Upper lobe of left lung (tissue), 6 donors: ENCODE data around the gene ZMYND8. TPM values are rescaled to one million over a fixed set of nuclear protein-coding genes. Genes with fewer than 3 reads are reported as not detected.
"Not testable (repeated sequence)": the region's sequence is repeated elsewhere in the genome, so short reads cannot be mapped to it uniquely, and the experiment has no call there.

Experiments used
- ATAC-seq, 2 donors: fragments of 200-7000 bp; cut with Tn5 transposase; one replicate each; pipeline ENCODE4 v1.9.1; 2022; ENCODE audit warnings: mild to moderate bottlenecking in 2 of 2, moderate library complexity in 2 of 2; ENCODE audit not compliant: low FRiP score in 2 of 2
- DNase-seq, 2 donors: peaks; one replicate each; pipeline ENCODE4 v3.0.0-alpha.2; 2019 to 2020
- H3K27ac ChIP-seq, 4 donors: fragments of 200-600 bp; sonication (generic); one replicate each; pipeline ENCODE4 v1.5.1; 2016 to 2019
- H3K27me3 ChIP-seq, 4 donors: fragments of 200-600 bp; sonication (generic); one replicate each; pipeline ENCODE4 v1.5.1; 2017 to 2019
- H3K36me3 ChIP-seq, 4 donors: fragments of 200-600 bp; sonication (generic); one replicate each; pipeline ENCODE4 v1.5.1; 2016 to 2019
- H3K4me1 ChIP-seq, 4 donors: fragments of 200-600 bp; sonication (generic); one replicate each; pipeline ENCODE4 v1.5.1; 2018 to 2019
- H3K4me3 ChIP-seq, 4 donors: fragments of 200-600 bp; sonication (generic); one replicate each; pipeline ENCODE4 v1.5.1; 2017 to 2019; ENCODE audit warnings: mild to moderate bottlenecking in 2 of 4, moderate library complexity in 1 of 4
- H3K9me3 ChIP-seq, 4 donors: fragments of 200-600 bp; sonication (generic); one replicate each; pipeline ENCODE4 v1.5.1; 2018 to 2019
- CTCF ChIP-seq, 6 experiments: fragments of 450-650 bp in 4 of 6; fragments of 200-600 bp in 2 of 6; sonication (generic) in 2 of 6; IDR thresholded peaks; one replicate each; pipeline ENCODE4 v1.5.1; 2016 to 2019; ENCODE audit warnings: antibody characterized with exemption in 6 of 6
- EP300 ChIP-seq, 4 donors: sonication (generic); formaldehyde crosslinking; IDR thresholded peaks; one replicate each; pipeline ENCODE4 v1.5.1; 2017; ENCODE audit warnings: antibody characterized with exemption in 4 of 4, control low read depth in 2 of 4
- POLR2A ChIP-seq, 4 donors: fragments of 450-650 bp; IDR thresholded peaks; one replicate each; pipeline ENCODE4 v1.5.1; 2016 to 2017; ENCODE audit warnings: antibody characterized with exemption in 4 of 4, mild to moderate bottlenecking in 2 of 4
- POLR2AphosphoS5 ChIP-seq, 2 donors: sonication (generic); formaldehyde crosslinking; IDR thresholded peaks; one replicate each; pipeline ENCODE4 v1.5.1; 2017; ENCODE audit warnings: antibody characterized with exemption in 2 of 2
- WGBS, 2 donors: methylation state at CpG; one replicate each; pipeline ENCODE4 v1.1.5; 2017 to 2018; 5-methylcytosine and 5-hydroxymethylcytosine counted together
- total RNA-seq, 6 donors: library from RNA; depleted of rRNA in 4 of 6; stranded (reverse); fragments of >200 nt in 4 of 6; gene quantifications; one replicate each; pipeline versions ENCODE4 v1.1.0 to v1.2.1, GENCODE V29; 2016 to 2021
- donor health status: DM: no; HTN: no; CAD: no; lungs with moderate emphysema.
- donor health status: DM: no; HTN: yes; CAD: no; lungs with severe emphysema.

ZMYND8 gene
- total RNA-seq, 6 donors from 2014 or later, result 24.6 to 120 (median 51.8) TPM

- 83 to 84% methylated on average over 6 of the region's 6 CpGs for WGBS, 2 donors
- peak in 1 of 2 donors; percentile 30 for ATAC-seq
- Histone ChIP-seq H3K4me3 (no peak overlapping the region), H3K36me3 (no peaks in the 10 kb centered on the region), H3K4me1 (no peaks in the 10 kb centered on the region), H3K27ac (no peak overlapping the region), H3K27me3 (no peaks in the 10 kb centered on the region), H3K9me3 (no peaks in the 10 kb centered on the region)
- TF ChIP-seq CTCF (IDR thresholded peaks at IDR 0.05) (no peak), POLR2AphosphoS5 (IDR thresholded peaks at IDR 0.05) (no peak), POLR2A (IDR thresholded peaks at IDR 0.05) (no peak), EP300 (IDR thresholded peaks at IDR 0.05) (no peak)
- no peak for DNase-seq
Observed at GRCh38 chr20:47389867-47390347, 33.4 kb upstream of the ZMYND8 start.

- DNase-seq, H3K4me3 ChIP-seq, ATAC-seq, H3K27ac ChIP-seq, H3K27me3 ChIP-seq, H3K36me3 ChIP-seq, H3K9me3 ChIP-seq: not testable (repeated sequence)
- 92 to 96% methylated on average over 5 of the region's 5 CpGs for WGBS, 2 donors
- H3K4me1 ChIP-seq, result peaks cover 10 to 19% (median 12%) of the 10 kb centered on the region in 4 donors
Observed at GRCh38 chr20:47385968-47386367, 29.5 kb upstream of the ZMYND8 start.

- DNase-seq (no peak), ATAC-seq (no peak)
- Histone ChIP-seq H3K36me3 (no peaks in the 10 kb centered on the region), H3K9me3 (no peaks in the 10 kb centered on the region), H3K27me3 (no peaks in the 10 kb centered on the region), H3K4me3 (no peak overlapping the region), H3K27ac (peak overlapping the region in 2 of 4 donors; percentile 7 to 40), H3K4me1 (peaks cover 11 to 19% (median 18%) of the 10 kb centered on the region in 4 donors)
- 93 to 99% methylated on average over 5 of the region's 5 CpGs for WGBS, 2 donors
- TF ChIP-seq CTCF (IDR thresholded peaks at IDR 0.05), result no peak
- no peak for TF ChIP-seq EP300 (IDR thresholded peaks at IDR 0.05)
- TF ChIP-seq POLR2A (IDR thresholded peaks at IDR 0.05), result no peak
- TF ChIP-seq POLR2AphosphoS5 (IDR thresholded peaks at IDR 0.05), result no peak
Observed at GRCh38 chr20:47382746-47383415, 26.4 kb upstream of the ZMYND8 start.

- WGBS, 2 donors, result 65 to 76% methylated on average over 4 of the region's 4 CpGs
- H3K27ac ChIP-seq, result peak overlapping the region in 1 of 4 donors; percentile 44
Observed at GRCh38 chr20:47380481-47380880, 24.0 kb upstream of the ZMYND8 start.

More at GRCh38 chr20:47380481-47380880, 24.0 kb upstream of the ZMYND8 start:
- H3K36me3 ChIP-seq, result no peaks in the 10 kb centered on the region
- H3K4me3 ChIP-seq, result no peak overlapping the region
- TF ChIP-seq POLR2A (IDR thresholded peaks at IDR 0.05) (no peak), CTCF (IDR thresholded peaks at IDR 0.05) (no peak), EP300 (IDR thresholded peaks at IDR 0.05) (no peak), POLR2AphosphoS5 (IDR thresholded peaks at IDR 0.05) (no peak)
- ATAC-seq (no peak), DNase-seq (no peak)
- H3K27me3 ChIP-seq, result no peaks in the 10 kb centered on the region
- H3K4me1 ChIP-seq, result peaks cover 11 to 19% (median 18%) of the 10 kb centered on the region in 4 donors
- H3K9me3 ChIP-seq, result no peaks in the 10 kb centered on the region
